Measurements from ENCODE around the gene PMPCA.

PMPCA gene

GRCh38 chr9:136460772-136461325 is 50.4 kb downstream of the PMPCA start:
- DNase-seq, result no peak

GRCh38 chr9:136462664-136463063 is 52.2 kb downstream of the PMPCA start:
- no peak for DNase-seq

- no peak for DNase-seq
Measured at GRCh38 chr9:136463578-136463977, 53.1 kb downstream of the PMPCA start.

- no peak for DNase-seq
Measured at GRCh38 chr9:136464241-136464640, 53.8 kb downstream of the PMPCA start.

GRCh38 chr9:136465500-136466154 is 55.2 kb downstream of the PMPCA start:
- no peak for DNase-seq

DNA sequence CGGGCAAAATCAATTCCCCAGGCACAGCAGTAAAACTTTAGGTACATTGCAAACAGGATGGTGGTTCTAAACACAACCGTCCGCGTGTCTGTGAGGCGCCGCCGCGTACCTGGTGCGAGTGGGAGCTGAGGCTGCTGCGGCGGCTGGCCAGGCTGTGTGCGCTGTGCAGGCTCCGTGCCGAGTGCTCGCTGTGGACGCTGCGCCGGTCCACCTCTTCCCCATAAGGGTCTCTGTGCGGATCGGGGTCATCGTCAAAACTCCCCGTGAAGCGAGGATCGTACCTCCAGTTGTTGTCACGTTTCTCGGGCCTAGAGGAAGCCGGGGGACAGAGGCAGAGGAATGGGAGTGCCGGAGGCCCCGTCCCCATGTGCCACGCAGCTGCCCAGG is 55.7 kb downstream of the PMPCA start:
- no peak for DNase-seq

DNA sequence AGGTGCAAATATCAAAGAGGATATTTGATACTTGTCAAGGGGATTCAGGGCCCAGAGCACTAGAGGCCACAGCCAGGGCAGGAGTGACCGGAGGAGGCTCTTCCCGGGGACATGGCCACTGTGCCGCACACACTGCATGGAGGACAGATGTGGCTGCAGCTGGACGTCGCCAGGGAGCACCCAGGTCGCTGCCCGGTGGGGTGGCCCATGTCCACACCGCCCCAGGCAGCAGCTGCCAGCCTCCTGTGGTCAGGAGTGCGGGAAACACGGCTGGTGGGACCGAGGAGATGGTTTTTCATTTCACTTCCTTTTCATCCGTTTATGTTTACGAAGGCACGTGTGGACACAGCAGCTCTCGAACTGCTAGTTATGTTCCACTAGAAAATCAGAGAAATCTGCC is 57.3 kb downstream of the PMPCA start:
- DNase-seq, result no peak

- no peak for DNase-seq
Measured at GRCh38 chr9:136470356-136470755, 59.9 kb downstream of the PMPCA start.

DNA sequence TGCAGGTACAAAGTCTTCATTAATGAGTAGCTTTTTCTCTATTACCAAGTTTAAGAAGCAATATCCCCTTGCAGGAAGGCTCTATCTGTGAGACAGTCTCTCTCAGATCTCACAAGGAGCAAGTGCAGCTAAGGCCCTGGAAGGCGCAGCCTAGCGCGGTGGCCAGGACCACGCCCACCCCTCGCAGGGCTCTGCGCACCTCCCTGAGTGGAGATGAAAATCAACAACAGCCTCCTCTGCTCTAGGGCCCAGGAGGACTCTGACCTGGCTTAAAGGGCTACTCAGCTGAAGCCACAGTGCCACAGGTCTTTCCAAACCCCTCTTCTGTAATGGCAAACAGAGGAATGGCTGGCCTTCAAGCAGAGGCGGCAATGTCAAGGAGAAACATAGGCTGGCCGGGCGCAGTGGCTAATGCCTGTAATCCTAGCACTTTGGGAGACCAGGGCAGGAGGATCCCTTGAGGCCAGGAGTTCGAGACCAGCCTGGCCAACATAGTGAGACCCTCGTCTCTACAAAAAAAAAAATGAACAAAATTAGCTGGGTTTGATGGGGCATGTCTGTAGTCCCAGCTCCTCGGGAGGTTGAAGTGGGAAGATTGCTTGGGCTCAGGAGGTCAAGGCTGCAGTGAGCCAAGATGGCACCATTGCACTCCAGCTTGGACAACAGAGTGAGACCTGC is 60.5 kb downstream of the PMPCA start:
- DNase-seq, result no peak

GRCh38 chr9:136471802-136472487 is 61.5 kb downstream of the PMPCA start:
- no peak for DNase-seq

DNA sequence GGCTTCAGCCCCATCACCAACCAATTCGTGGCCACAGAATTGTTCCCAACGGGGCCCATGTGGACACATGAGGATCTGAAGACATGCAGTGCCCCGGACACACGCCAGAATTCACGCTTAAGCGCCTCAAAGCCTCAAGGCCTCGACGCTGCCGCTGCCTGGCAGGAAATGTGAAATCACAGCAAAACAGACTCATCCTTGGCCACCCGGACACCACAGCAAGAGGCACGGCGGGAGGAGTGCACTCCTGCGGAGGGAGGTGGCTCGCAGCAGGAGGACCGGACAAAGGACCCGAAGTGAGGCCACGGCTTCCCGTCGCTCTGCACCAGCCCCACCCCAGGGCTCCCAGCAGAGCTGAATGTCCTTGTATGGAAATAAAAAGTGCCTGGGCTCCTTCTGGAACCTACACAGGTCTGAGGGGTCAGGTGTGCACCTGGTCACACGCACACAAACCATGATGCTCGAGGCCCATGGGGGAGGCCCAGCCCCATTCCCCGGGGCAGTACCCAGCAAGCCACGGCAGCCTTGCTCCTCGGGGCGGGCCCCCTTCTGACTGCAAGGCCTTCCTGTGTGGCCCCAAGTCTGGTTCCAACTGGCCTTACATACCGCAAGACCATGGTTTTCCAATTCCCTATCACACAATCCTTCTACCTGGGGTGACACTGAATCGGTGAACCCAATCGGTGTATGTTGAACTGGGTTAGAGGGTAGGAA is 62.3 kb downstream of the PMPCA start:
- no peak for DNase-seq

GRCh38 chr9:136473354-136473721 is 62.9 kb downstream of the PMPCA start:
- DNase-seq, result no peak
